Measurements from ENCODE around the gene ESPN. TPM values are rescaled to one million over a fixed set of nuclear protein-coding genes. Genes with fewer than 3 reads are reported as not detected.

ESPN gene
- total RNA-seq, 1 donor from 2014 or later = 0.36 TPM

GRCh38 chr1:6414881-6415626 lies 9.5 kb upstream of the ESPN start:
- no peak for DNase-seq (ENCODE audit: low spot score)
- no peaks in the 10 kb centered on the region for H3K9me3 Mint-ChIP-seq (ENCODE audit: unreplicated experiment)
- H3K27ac Mint-ChIP-seq (ENCODE audit: unreplicated experiment) = no peak overlapping the region
- H3K27me3 Mint-ChIP-seq (ENCODE audit: unreplicated experiment) = peaks cover 20% of the 10 kb centered on the region
- no peaks in the 10 kb centered on the region for H3K4me1 Mint-ChIP-seq (ENCODE audit: unreplicated experiment)
- TF ChIP-seq, protein P1, sequence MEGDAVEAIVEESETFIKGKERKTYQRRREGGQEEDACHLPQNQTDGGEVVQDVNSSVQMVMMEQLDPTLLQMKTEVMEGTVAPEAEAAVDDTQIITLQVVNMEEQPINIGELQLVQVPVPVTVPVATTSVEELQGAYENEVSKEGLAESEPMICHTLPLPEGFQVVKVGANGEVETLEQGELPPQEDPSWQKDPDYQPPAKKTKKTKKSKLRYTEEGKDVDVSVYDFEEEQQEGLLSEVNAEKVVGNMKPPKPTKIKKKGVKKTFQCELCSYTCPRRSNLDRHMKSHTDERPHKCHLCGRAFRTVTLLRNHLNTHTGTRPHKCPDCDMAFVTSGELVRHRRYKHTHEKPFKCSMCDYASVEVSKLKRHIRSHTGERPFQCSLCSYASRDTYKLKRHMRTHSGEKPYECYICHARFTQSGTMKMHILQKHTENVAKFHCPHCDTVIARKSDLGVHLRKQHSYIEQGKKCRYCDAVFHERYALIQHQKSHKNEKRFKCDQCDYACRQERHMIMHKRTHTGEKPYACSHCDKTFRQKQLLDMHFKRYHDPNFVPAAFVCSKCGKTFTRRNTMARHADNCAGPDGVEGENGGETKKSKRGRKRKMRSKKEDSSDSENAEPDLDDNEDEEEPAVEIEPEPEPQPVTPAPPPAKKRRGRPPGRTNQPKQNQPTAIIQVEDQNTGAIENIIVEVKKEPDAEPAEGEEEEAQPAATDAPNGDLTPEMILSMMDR (IDR thresholded peaks at IDR 0.05; ENCODE audit: unreplicated experiment) = no peak
- no peak overlapping the region for H3K4me3 Mint-ChIP-seq (ENCODE audit: unreplicated experiment)
- H3K36me3 Mint-ChIP-seq (ENCODE audit: low read depth, unreplicated experiment) = no peaks in the 10 kb centered on the region

GRCh38 chr1:6416295-6416656 lies 8.3 kb upstream of the ESPN start:
- Mint-ChIP-seq H3K27me3 (ENCODE audit: unreplicated experiment) (peaks cover 23% of the 10 kb centered on the region), H3K4me3 (ENCODE audit: unreplicated experiment) (no peak overlapping the region), H3K27ac (ENCODE audit: unreplicated experiment) (no peak overlapping the region), H3K4me1 (ENCODE audit: unreplicated experiment) (no peaks in the 10 kb centered on the region), H3K36me3 (ENCODE audit: low read depth, unreplicated experiment) (no peaks in the 10 kb centered on the region), H3K9me3 (ENCODE audit: unreplicated experiment) (no peaks in the 10 kb centered on the region)
- TF ChIP-seq, protein P1 (IDR thresholded peaks at IDR 0.05; ENCODE audit: unreplicated experiment) = no peak
- no peak for DNase-seq (ENCODE audit: low spot score)

- H3K4me1 Mint-ChIP-seq (ENCODE audit: unreplicated experiment) = no peaks in the 10 kb centered on the region
- no peak for DNase-seq (ENCODE audit: low spot score)
- peaks cover 29% of the 10 kb centered on the region for H3K27me3 Mint-ChIP-seq (ENCODE audit: unreplicated experiment)
- no peaks in the 10 kb centered on the region for H3K9me3 Mint-ChIP-seq (ENCODE audit: unreplicated experiment)
- no peaks in the 10 kb centered on the region for H3K36me3 Mint-ChIP-seq (ENCODE audit: low read depth, unreplicated experiment)
- TF ChIP-seq, protein P1 (IDR thresholded peaks at IDR 0.05; ENCODE audit: unreplicated experiment) = no peak
- H3K4me3 Mint-ChIP-seq (ENCODE audit: unreplicated experiment) = no peak overlapping the region
- H3K27ac Mint-ChIP-seq (ENCODE audit: unreplicated experiment) = no peak overlapping the region
These were observed 7.7 kb upstream of the ESPN start for GRCh38 chr1:6416906-6417305.

GRCh38 chr1:6417961-6418667 lies 6.5 kb upstream of the ESPN start:
- Mint-ChIP-seq H3K27me3 (ENCODE audit: unreplicated experiment) (peaks cover 30% of the 10 kb centered on the region), H3K9me3 (ENCODE audit: unreplicated experiment) (no peaks in the 10 kb centered on the region), H3K4me1 (ENCODE audit: unreplicated experiment) (no peaks in the 10 kb centered on the region), H3K4me3 (ENCODE audit: unreplicated experiment) (no peak overlapping the region), H3K27ac (ENCODE audit: unreplicated experiment) (no peak overlapping the region), H3K36me3 (ENCODE audit: low read depth, unreplicated experiment) (no peaks in the 10 kb centered on the region)
- no peak for DNase-seq (ENCODE audit: low spot score)
- TF ChIP-seq, protein P1 (IDR thresholded peaks at IDR 0.05; ENCODE audit: unreplicated experiment) = no peak
